ENCODE data around the gene NOX5.

The NOX5 gene

DNA sequence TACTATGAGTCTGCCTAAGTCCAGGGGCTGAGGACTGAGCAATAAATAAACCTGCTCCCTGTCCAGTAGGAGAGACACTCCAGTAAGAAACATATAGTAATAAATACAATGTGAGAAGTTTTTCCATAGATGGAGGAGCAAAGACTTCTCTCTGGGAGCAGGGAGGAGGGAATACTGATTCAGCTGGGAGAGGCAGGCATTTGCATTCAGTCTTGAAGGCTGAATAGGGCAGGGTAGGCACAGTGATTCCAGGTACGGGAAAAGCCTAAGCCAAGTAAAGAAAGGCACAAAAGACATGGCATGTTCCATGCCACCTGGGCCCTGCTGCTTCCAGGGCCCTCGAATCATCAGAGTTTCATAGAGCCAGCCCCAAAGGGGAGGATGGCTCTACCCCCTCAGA is 86.3 kb downstream of the NOX5 start:
- no peak for DNase-seq (ENCODE audit: low spot score)

- no peak for DNase-seq (ENCODE audit: low spot score)
These were observed 89.7 kb downstream of the NOX5 start for GRCh38 chr15:69104050-69104750.

- DNase-seq (ENCODE audit: low spot score) = no peak
These were observed 91.0 kb downstream of the NOX5 start for GRCh38 chr15:69105451-69105985.

DNA sequence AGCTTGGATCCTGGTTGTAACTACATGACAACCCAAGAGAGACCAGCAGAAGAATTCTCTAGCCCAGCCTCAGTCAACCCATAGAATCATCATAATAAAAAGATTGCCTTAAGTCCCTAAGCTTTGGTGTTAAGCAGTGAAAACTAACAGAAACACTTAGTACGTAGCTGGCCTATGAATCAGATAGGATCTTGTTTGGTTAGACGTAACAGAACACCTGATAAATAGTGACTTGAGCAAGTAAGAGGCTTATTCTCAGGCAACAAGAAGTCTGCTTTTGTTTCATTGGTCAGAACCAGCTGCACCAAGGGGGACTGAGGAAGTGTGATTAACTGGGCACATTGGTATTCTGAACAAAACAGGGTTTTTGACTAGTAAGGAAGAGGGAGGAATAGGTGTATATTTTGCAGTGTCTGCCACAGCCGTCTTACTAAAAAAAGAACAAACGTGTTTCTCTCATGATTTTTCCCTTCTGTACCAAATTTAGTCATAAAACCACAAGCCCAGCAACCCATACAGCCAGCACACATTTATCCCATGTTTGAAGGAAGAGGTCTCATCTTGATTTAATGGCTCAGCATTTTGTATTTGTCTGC is 92.6 kb downstream of the NOX5 start:
- DNase-seq (ENCODE audit: low spot score) = no peak
